RKO (cell line): ENCODE measurements around the gene GMEB2.
"Not testable (repeated sequence)": the region's sequence is repeated elsewhere in the genome, so short reads cannot be mapped to it uniquely, and the experiment has no call there.

Source experiments
- DNase-seq: peaks from one replicate; pipeline ENCODE4 v3.0.0-alpha.2; 2016; ENCODE audit warnings: low spot score

GMEB2 gene

DNA sequence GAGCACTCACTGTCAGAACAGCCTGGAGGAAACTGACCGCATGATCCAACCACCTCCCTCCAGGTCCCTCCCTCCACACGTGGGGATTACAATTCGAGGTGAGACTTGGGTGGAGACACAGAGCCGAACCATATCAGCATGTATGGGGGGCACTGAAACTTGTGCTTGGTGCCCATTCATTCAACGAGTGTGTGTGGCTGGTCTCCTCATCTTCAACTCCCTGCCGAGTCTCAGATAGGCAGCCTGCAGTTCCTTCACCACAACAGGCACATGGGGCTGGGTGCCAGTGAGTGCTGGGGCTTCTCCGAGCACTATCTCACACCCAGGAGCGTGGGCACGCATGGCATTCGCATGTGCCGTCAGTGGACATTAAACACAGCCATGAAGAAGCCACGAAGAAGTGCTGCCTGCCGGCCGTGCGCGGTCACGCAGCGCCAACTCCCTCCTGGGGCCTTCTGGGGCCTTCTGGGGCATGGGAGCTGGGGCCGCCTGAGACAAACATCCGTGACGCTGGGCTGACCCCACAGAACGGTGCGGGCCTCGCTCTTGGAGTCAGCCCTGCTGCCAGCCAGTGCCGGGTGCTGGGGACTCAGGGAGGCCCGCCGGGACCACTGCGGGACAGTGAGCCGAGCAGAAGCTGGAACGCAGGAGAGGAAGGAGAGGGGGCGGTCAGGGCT is 30.5 kb upstream of the GMEB2 start:
- DNase-seq: peak; percentile 66

DNA sequence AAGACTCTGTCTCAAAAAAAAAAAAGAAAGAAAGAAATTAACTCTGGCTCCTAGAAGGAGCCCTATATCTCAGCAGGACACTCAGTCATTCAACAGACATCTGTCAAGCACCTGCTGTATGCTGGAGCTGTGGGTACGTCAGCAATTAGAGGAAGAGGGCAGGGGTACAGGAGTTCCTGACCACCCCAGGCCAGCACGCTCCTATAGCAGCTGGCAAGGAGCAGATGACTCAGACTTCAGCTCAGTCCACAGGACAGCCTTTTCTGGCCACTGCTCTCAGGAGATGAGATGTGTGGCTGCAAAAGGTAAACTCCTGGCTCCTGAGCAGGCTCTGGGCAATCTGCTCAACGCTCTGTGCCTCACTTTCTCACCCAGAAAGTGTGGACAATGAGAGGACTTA is 29.6 kb upstream of the GMEB2 start:
- peak; percentile 34 for DNase-seq

DNA sequence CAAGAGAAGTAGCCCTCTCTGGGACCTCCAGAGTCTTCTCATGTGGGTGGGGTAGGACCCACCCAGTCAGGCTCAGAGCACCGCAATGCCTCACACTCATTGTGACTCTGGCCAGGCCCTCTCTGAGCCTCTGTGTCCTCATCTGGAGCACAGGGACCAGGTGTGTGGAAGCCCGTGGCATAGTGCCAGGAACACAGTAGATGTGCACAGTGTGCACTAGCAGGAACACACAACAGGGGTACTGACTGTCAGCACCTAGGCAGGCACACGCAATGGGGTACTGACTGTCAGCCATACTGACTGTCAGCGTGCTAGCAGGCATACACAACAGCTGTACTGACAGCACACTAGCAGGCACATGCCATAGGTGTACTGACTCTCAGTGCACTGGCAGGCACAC is 28.3 kb upstream of the GMEB2 start:
- no peak for DNase-seq

GRCh38 chr20:63653974-63654668 is 27.2 kb upstream of the GMEB2 start:
- DNase-seq: no peak

DNA sequence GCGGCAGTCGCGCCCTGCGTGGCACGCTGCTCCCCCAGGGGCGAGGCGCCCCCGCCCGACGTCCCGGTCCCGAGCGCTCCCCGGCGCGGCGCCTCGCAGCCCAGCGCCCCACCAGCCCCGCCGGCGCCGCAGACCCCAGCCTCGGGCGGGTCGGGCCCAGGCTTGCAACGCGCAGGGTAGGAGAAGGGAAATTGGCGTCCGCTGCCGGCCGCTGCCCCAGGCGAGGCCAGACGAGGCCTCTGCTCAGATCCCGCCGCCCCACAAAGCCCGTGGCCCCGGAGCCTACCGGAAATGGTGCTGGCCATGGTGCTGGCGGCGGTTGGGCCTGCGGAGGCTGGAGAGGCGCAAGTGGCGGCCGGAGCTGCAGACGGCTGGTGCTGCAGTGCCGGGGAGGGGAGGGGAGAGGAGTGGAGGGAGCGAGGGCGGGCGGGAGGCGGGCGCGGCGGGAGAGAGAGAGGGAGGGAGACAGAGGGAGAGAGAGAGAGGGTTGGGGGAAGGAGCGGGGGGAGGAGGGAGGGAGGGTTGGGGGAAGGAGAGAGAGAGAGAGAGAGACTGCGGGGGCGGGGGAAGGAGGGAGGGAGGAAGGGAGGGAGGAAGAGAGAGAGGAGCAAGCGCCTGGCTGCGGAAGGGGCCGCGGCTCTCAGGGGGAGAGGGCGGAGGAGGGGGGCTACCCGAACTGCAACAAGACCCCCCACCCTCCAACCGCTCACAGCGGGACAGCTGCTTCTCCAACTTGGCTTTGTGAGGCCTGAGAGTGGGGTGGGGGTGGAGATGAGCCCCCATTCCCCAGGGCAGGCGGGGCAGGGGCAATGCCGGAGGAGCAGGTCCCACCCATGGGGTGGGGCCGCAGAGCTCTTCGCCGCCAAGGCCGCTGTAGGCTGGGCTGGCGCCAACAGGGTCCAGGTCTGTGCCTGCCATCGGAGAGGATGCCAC is 26.4 kb upstream of the GMEB2 start, which contains the start of gene STMN3:
Gene STMN3 (minus strand): TSS at position 384 of the 933 bp plus-strand sequence. CDS start 79 bp downstream, at position 305.
- peak; percentile 80 for DNase-seq

GRCh38 chr20:63652192-63652980 is 25.5 kb upstream of the GMEB2 start:
- no peak for DNase-seq

DNA sequence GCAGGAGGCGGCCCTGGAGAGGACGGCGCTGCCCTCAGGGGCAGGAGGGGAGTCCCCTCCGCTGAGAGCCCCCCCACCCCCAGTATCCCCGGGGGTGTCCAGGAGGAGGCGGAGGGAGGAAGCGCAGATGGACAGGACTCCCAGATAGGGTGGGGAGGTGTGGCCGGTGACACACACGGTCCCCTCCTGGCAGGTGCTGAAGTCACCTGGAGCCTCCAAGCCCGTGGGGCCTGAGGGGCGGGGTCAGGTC is 25.0 kb upstream of the GMEB2 start:
- no peak for DNase-seq

- not testable (repeated sequence) for DNase-seq
Measured at GRCh38 chr20:63650486-63650885, 23.6 kb upstream of the GMEB2 start.

- no peak for DNase-seq
Measured at GRCh38 chr20:63648895-63649589, 22.1 kb upstream of the GMEB2 start.

- DNase-seq: no peak
Measured at GRCh38 chr20:63648190-63648589, 21.3 kb upstream of the GMEB2 start.

- no peak for DNase-seq
Measured at GRCh38 chr20:63645218-63645617, 18.3 kb upstream of the GMEB2 start.

DNA sequence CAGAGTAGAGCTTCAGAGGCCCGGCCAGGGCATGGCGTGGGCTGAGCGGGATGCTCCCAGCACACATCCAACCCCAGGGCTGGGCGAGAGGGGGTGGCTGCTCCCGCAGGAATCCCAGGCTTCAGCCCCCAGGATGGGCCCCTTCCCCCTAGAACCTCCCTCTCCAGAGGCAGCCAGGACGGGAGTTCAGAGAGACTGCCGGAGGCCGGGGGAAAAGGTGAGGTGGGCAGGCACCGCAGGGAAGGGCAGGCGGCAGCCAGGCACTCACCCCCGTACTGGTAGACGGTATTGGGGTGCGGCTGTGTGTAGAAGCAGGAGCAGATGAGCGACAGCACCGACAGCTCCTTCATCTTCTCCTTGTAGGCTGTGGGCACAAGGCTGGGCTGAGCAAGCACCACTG is 17.0 kb upstream of the GMEB2 start:
- DNase-seq: no peak

DNA sequence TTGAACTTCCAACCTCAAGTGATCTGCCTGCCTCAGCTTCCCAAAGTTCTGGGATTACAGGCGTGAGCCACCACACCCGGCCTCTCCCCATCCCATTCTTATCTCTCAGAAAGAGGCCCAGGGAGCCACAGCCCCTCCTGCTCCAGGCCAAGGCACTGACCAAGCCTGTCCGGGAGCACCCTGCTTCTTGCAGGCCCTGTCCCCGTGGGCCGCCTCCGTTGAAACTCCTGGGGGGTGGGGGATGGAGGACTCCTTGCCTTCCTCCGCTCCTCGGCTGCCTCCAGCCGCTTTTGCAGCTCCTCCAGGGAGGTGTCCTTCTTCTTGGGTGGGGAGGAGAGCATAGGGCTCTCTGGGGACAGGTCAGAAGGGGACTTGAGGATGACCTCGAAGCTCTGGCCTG is 16.6 kb upstream of the GMEB2 start:
- no peak for DNase-seq

DNA sequence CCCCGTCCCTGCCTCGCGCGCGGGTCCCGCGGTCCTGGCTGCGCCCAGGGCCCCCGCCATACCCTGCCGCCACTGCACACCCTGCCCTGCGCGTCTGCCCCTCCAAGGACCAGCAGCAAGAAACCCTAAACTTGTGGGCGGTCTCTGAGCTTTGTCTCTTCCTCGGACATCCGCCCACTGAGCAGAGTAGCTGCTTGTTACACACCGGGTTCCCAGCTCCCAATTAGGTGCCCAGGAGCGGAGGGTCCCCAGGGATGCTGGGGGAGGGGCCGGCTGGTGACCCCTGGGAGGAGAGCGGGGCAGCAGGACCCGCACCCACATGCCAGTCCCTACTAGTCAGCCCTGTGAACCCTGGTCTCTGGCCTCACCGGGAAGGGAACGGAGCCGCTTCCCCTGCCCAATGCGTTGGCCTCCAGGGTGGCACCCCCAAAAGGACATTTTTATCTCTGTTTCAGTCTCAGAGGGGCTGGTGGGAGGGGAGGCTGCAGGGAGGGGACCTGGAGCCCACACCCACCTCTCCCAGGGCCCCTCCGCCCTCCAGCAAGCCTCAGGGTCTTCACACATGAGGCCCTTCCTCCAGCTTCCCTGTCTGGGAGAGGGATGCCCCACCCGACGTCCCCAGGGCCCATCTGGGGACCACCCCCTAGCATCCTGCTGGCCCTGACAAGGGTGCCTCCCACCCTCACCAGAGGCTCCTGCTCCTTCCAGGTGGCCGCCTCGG is 15.8 kb upstream of the GMEB2 start:
- DNase-seq: peak; percentile 57

DNA sequence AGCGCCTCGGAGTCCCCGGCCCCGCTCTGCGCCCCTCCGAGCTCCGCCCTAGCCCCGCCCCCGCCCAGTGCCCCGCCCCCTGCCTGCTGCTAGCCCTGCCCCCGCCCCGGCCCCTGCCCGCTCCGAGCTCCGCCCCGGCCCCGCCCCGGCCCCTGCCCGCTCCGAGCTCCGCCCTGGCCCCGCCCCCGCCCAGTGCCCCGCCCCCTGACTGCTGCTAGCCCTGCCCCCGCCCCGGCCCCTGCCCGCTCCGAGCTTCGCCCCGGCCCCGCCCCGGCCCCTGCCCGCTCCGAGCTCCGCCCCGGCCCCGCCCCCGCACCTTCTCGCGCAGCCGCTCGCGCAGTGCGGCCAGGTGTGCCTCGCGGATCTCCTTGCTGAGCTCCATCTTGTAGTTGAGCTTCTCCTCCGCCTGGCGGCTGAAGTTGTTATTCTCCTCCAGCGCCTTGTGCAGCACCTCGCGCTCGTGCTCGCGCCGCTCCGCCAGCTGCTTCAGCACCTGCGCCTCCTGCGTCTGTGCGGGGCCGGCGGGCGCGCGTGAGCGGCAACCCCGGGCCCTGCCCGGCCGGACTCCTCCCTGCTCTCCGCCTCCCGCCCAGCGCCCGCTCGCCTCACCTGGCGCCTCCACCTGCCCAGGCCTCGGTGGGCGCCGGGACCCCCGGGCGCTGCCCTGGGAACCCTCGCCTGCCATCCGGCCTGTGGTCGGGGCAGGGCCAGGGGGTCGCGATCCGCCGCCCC is 15.1 kb upstream of the GMEB2 start:
- peak; percentile 88 for DNase-seq

DNA sequence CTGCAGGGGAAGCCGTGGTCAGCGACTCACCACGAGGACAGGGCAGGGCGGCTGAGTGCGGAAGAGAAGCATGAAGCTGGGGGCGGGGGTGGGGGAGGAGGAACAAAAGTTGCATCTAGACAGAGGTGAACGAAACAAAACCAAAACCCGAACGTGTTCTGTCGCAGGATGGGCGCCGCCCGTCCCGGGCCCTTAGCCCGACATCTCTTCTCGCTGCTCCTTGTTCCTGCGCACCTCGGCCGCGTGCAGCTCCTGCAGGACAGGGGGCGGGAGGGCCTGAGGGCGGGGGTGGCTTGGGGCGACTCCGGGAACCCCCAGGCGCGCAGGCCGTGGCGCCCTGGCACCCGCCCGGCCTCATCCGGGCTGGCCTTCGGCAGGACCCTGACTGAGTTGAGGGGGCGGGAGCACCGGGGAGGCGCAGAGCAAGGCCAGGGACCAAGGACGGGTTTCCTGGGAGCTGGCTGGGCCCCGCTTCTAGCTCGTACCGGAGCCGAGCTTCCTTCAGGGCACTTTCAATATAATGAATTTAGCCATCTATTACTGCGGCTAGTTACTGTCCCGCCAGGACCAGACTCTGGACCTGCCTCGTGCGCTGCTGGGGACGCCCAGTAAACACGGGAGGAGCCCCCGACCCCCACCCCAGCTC is 14.4 kb upstream of the GMEB2 start:
- DNase-seq: peak; percentile 80

GRCh38 chr20:63640686-63641085 is 13.8 kb upstream of the GMEB2 start:
- DNase-seq: not testable (repeated sequence)

DNA sequence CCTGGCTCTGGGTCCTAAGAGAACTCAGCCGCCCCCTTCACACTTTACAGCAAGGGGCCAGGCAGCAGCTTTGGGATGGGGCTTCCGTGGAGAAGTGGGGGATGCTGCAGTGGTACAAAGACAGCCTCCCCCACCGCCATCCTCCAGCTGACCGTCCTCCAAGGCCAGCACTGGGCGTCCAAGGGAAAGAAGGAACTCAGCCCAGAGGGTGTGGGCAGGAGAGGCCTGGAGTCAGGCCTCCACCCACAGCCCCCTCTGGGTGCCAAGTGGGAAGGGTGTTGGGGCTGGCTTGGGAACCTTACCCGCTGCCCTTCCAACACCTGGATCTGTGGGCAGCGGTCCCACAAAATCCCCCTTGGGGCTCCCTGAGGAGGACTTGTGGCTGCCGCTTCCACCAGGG is 13.2 kb upstream of the GMEB2 start:
- no peak for DNase-seq
